Measurements from ENCODE around the gene KCNH5.

The KCNH5 gene

DNA sequence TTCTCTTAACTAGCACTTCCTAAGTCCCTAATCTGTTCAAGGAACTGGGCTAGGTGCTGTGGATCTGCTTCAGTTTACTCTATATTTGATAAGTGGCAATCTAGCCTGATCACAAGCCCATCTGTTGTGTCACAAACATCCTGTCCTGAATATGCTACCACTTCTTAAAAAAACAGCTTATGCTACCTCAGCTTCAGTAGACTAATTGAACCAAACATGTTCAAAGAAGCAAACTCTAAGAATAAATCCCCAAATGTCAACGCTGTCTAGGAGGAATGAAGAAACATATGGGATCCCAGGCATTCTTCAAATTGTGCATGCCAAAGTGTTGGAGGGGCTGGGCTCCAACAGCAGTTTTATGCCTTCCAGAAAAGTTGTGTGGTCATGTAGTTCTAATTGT, 10.4 kb upstream of the KCNH5 start:
- TF ChIP-seq FOXP2 (optimal IDR thresholded peaks at IDR 0.05; ENCODE audit: borderline replicate concordance, extremely low read depth, extremely low read length, insufficient read depth) (no peak), POLR2AphosphoS5 (IDR thresholded peaks at IDR 0.05; ENCODE audit: low read depth, low read length) (no peak), SIN3A (IDR thresholded peaks at IDR 0.05; ENCODE audit: borderline replicate concordance, insufficient read depth, low read length) (no peak), TAF1 (IDR thresholded peaks at IDR 0.05; ENCODE audit: borderline replicate concordance, insufficient read depth, low read length) (no peak)
- TF ChIP-seq, protein P1, sequence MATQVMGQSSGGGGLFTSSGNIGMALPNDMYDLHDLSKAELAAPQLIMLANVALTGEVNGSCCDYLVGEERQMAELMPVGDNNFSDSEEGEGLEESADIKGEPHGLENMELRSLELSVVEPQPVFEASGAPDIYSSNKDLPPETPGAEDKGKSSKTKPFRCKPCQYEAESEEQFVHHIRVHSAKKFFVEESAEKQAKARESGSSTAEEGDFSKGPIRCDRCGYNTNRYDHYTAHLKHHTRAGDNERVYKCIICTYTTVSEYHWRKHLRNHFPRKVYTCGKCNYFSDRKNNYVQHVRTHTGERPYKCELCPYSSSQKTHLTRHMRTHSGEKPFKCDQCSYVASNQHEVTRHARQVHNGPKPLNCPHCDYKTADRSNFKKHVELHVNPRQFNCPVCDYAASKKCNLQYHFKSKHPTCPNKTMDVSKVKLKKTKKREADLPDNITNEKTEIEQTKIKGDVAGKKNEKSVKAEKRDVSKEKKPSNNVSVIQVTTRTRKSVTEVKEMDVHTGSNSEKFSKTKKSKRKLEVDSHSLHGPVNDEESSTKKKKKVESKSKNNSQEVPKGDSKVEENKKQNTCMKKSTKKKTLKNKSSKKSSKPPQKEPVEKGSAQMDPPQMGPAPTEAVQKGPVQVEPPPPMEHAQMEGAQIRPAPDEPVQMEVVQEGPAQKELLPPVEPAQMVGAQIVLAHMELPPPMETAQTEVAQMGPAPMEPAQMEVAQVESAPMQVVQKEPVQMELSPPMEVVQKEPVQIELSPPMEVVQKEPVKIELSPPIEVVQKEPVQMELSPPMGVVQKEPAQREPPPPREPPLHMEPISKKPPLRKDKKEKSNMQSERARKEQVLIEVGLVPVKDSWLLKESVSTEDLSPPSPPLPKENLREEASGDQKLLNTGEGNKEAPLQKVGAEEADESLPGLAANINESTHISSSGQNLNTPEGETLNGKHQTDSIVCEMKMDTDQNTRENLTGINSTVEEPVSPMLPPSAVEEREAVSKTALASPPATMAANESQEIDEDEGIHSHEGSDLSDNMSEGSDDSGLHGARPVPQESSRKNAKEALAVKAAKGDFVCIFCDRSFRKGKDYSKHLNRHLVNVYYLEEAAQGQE (IDR thresholded peaks at IDR 0.05; ENCODE audit: insufficient read depth in 1 of 2, low read depth in 2 of 2, low read length in 2 of 2): no peak

DNA sequence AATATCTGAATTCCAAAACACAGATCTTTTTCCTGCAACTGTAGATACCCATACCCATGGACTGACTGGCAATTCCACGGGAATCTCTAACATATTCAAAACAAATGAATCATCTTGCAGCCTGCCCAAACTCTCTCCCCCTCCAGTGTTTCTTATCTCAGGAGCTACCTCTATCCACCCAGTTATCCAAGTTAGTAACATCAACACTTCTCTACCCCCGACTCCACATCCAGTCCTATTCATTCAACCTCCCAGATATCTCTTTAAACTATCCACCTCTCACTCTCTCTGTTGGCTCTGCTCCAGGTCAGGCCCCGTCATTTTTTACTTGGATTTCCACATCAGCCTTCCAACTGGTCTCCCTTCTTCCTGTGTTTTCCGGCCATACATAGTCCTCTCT, 6.7 kb upstream of the KCNH5 start:
- TF ChIP-seq, protein P1 (IDR thresholded peaks at IDR 0.05; ENCODE audit: insufficient read depth in 1 of 2, low read depth in 2 of 2, low read length in 2 of 2): no peak
- no peak for TF ChIP-seq SIN3A (IDR thresholded peaks at IDR 0.05; ENCODE audit: borderline replicate concordance, insufficient read depth, low read length)
- TF ChIP-seq TAF1 (IDR thresholded peaks at IDR 0.05; ENCODE audit: borderline replicate concordance, insufficient read depth, low read length): no peak
- no peak for TF ChIP-seq POLR2AphosphoS5 (IDR thresholded peaks at IDR 0.05; ENCODE audit: low read depth, low read length)
- TF ChIP-seq FOXP2 (optimal IDR thresholded peaks at IDR 0.05; ENCODE audit: borderline replicate concordance, extremely low read depth, extremely low read length, insufficient read depth): no peak

DNA sequence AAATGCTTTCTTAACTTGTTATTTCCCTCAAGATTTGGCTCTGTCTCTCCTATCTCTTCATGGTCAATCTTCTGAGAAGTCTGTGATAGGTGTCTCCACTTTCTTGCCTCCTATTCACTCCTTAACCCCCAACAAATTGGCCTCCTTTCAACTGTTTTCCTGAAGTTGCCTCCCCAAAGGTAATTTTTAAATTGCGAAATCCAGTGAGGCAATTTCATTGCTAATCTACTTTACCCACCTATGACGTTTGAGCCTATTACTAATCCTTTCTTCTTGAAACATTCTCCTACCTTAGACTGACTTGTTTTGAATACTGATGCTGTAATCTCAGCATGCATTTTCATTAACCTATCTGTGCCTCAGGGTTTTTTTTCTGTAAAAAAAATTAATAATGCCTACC, 6.0 kb upstream of the KCNH5 start:
- TF ChIP-seq SIN3A (IDR thresholded peaks at IDR 0.05; ENCODE audit: borderline replicate concordance, insufficient read depth, low read length): no peak
- TF ChIP-seq FOXP2 (optimal IDR thresholded peaks at IDR 0.05; ENCODE audit: borderline replicate concordance, extremely low read depth, extremely low read length, insufficient read depth): no peak
- no peak for TF ChIP-seq TAF1 (IDR thresholded peaks at IDR 0.05; ENCODE audit: borderline replicate concordance, insufficient read depth, low read length)
- no peak for TF ChIP-seq POLR2AphosphoS5 (IDR thresholded peaks at IDR 0.05; ENCODE audit: low read depth, low read length)
- TF ChIP-seq, protein P1 (IDR thresholded peaks at IDR 0.05; ENCODE audit: insufficient read depth in 1 of 2, low read depth in 2 of 2, low read length in 2 of 2): no peak

DNA sequence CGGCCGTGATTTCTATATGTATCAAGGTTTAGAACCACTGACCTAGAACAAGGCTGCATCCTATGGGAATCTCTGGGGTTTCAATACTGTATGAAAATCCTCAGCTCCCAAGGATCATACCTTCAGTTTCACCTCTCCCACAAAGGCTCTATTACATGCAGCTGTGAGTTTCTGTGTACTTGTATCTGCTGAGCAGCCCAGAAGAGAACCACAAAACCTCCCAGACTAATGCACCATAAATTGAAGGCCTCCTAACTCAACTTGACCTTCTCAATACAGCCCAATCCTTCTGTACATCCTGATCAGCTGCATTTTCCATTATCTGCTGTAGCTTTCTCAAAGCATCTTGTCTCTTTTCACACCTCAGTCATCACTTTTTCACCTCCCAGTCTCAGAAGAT, 5.4 kb upstream of the KCNH5 start:
- TF ChIP-seq POLR2AphosphoS5 (IDR thresholded peaks at IDR 0.05; ENCODE audit: low read depth, low read length) (no peak), TAF1 (IDR thresholded peaks at IDR 0.05; ENCODE audit: borderline replicate concordance, insufficient read depth, low read length) (no peak), FOXP2 (optimal IDR thresholded peaks at IDR 0.05; ENCODE audit: borderline replicate concordance, extremely low read depth, extremely low read length, insufficient read depth) (no peak), SIN3A (IDR thresholded peaks at IDR 0.05; ENCODE audit: borderline replicate concordance, insufficient read depth, low read length) (no peak)
- TF ChIP-seq, protein P1 (IDR thresholded peaks at IDR 0.05; ENCODE audit: insufficient read depth in 1 of 2, low read depth in 2 of 2, low read length in 2 of 2): no peak
